SK-N-SH (cell line): Measurements from ENCODE around the gene SLC22A15. TPM values are rescaled to one million over a fixed set of nuclear protein-coding genes. Genes with fewer than 3 reads are reported as not detected.

Experiments
- CTCF ChIA-PET: fragments of 300-600, 350-600 bp; formaldehyde crosslinking; extraction: SDS; loops from one replicate; lab custom pipeline; 2021; lab: Yijun Ruan, JAX
- POLR2A ChIA-PET: fragments of 350-600 bp; sonication (Branson Sonifier 250); formaldehyde crosslinking; extraction: SDS; loops from one replicate; lab custom pipeline; 2020; ENCODE audit warnings: antibody characterized with exemption, inconsistent platforms; lab: Yijun Ruan, JAX
- DNase-seq: peaks from one replicate; pipeline ENCODE4 v3.0.0; 2012
- H2AFZ ChIP-seq: fragments of 200-600 bp; sonication (generic); 2 replicates; pipeline ENCODE4 v1.8.1; 2016; ENCODE audit warnings: antibody characterized with exemption, mild to moderate bottlenecking, low read depth
- H3F3A ChIP-seq: fragments of 200-600 bp; sonication (generic); replicated peaks from 2 replicates; pipeline ENCODE3; 2016; ENCODE audit warnings: antibody characterized with exemption, mild to moderate bottlenecking; ENCODE audit not compliant: insufficient read depth
- H3K27ac ChIP-seq, 2 experiments: fragments of 200-500 bp in 1 of 2; fragments of 200-600 bp in 1 of 2; sonication (Bioruptor generic) in 1 of 2; sonication (generic), shearing (Covaris generic) in 1 of 2; 2 replicates each; pipeline versions ENCODE4 v1.5.1 to v1.6.1; 2014 to 2016; ENCODE audit warnings: low read depth in 2 of 2, inconsistent platforms in 1 of 2, low read length in 1 of 2, mild to moderate bottlenecking in 1 of 2, mixed read lengths in 1 of 2
- H3K27me3 ChIP-seq: fragments of 200-600 bp; sonication (generic), shearing (Covaris generic); 2 replicates; pipeline ENCODE4 v1.6.1; 2016; ENCODE audit warnings: mixed run types; ENCODE audit not compliant: insufficient read depth
- H3K36me3 ChIP-seq, 2 experiments: fragments of 200-500 bp in 1 of 2; fragments of 200-600 bp in 1 of 2; sonication (Bioruptor generic) in 1 of 2; sonication (generic) in 1 of 2; replicated peaks in 1 of 2; 2 replicates each; pipeline versions ENCODE3 to v1.5.1; 2014 to 2016; ENCODE audit warnings: low read length in 1 of 2, mild to moderate bottlenecking in 1 of 2; ENCODE audit not compliant: insufficient read depth in 2 of 2, control insufficient read depth in 1 of 2
- H3K4me1 ChIP-seq, 2 experiments: fragments of 200-500 bp in 1 of 2; fragments of 200-600 bp in 1 of 2; sonication (Bioruptor generic) in 1 of 2; sonication (generic), shearing (Covaris generic) in 1 of 2; 2 replicates each; pipeline versions ENCODE4 v1.5.1 to v1.6.1; 2014 to 2016; ENCODE audit warnings: low read depth in 1 of 2, low read length in 1 of 2, mixed run types in 1 of 2; ENCODE audit not compliant: insufficient read depth in 2 of 2, control insufficient read depth in 1 of 2
- H3K4me2 ChIP-seq: fragments of 200-600 bp; sonication (generic), shearing (Covaris generic); 2 replicates; pipeline ENCODE4 v1.6.1; 2017; ENCODE audit warnings: mixed run types
- H3K4me3 ChIP-seq, 2 experiments: fragments of 200-500 bp in 1 of 2; fragments of 200-600 bp in 1 of 2; sonication (Bioruptor generic) in 1 of 2; sonication (generic), shearing (Covaris generic) in 1 of 2; 2 replicates each; pipeline versions ENCODE4 v1.5.1 to v1.8.1; 2014 to 2016; ENCODE audit warnings: low read depth in 2 of 2, inconsistent platforms in 1 of 2, low read length in 1 of 2, mild to moderate bottlenecking in 1 of 2, mixed read lengths in 1 of 2, moderate library complexity in 1 of 2
- H3K79me2 ChIP-seq: fragments of 200-600 bp; sonication (generic); 2 replicates; pipeline ENCODE4 v1.8.1; 2017; ENCODE audit warnings: mild to moderate bottlenecking; ENCODE audit not compliant: insufficient read depth
- H3K9ac ChIP-seq: fragments of 200-600 bp; sonication (generic); 2 replicates; pipeline ENCODE4 v1.6.1; 2017; ENCODE audit warnings: mixed run types
- H3K9me2 ChIP-seq: fragments of 200-600 bp; sonication (generic); 2 replicates; pipeline ENCODE4 v1.6.1; 2017; ENCODE audit warnings: mixed run types
- H3K9me3 ChIP-seq: fragments of 200-600 bp; sonication (generic); 2 replicates; pipeline ENCODE4 v1.6.1; 2017; ENCODE audit warnings: mixed run types, mild to moderate bottlenecking, moderate library complexity
- H4K20me1 ChIP-seq: fragments of 200-600 bp; sonication (generic); 2 replicates; pipeline ENCODE4 v1.6.1; 2017; ENCODE audit warnings: mild to moderate bottlenecking, mixed run types; ENCODE audit not compliant: insufficient read depth
- CHD2 ChIP-seq: fragments of 150-350 bp; IDR thresholded peaks from 2 replicates; pipeline ENCODE4 v1.6.1; 2018; ENCODE audit warnings: low read length; ENCODE audit not compliant: partially characterized antibody
- ELF1 ChIP-seq: IDR thresholded peaks from 2 replicates; pipeline ENCODE4 v1.4.0; 2012
- EZH2phosphoT487 ChIP-seq: fragments of 200-600 bp; sonication (generic); IDR thresholded peaks from 2 replicates; pipeline ENCODE4 v1.6.1; 2017; ENCODE audit warnings: low read depth, mixed run types, mild to moderate bottlenecking, antibody characterized with exemption, moderate library complexity, borderline replicate concordance
- FOXM1 ChIP-seq: IDR thresholded peaks from 2 replicates; pipeline ENCODE4 v1.4.0; 2012; ENCODE audit warnings: low read depth, mild to moderate bottlenecking
- GABPA ChIP-seq: IDR thresholded peaks from 2 replicates; pipeline ENCODE4 v1.4.0; 2012; ENCODE audit warnings: low read depth, mild to moderate bottlenecking
- JUND ChIP-seq: IDR thresholded peaks from 2 replicates; pipeline ENCODE4 v1.4.0; 2012
- POLR2AphosphoS5 ChIP-seq: IDR thresholded peaks from 2 replicates; pipeline ENCODE4 v1.6.1; 2012; ENCODE audit warnings: low read depth, low read length
- RAD21 ChIP-seq: IDR thresholded peaks from 2 replicates; pipeline ENCODE4 v1.6.1; 2012; ENCODE audit warnings: mild to moderate bottlenecking, low read length
- RXRA ChIP-seq: IDR thresholded peaks from 2 replicates; pipeline ENCODE4 v1.4.0; 2012; ENCODE audit warnings: low read depth, mild to moderate bottlenecking, borderline replicate concordance
- SIN3A ChIP-seq: IDR thresholded peaks from 2 replicates; pipeline ENCODE4 v1.6.1; 2012; ENCODE audit warnings: low read depth, mild to moderate bottlenecking, low read length, moderate library complexity, borderline replicate concordance
- TCF12 ChIP-seq: IDR thresholded peaks from 2 replicates; pipeline ENCODE4 v1.4.0; 2012
- YY1 ChIP-seq: IDR thresholded peaks from 2 replicates; pipeline ENCODE4 v1.4.0; 2012; ENCODE audit warnings: low read depth, mild to moderate bottlenecking
- WGBS: methylation state at CpG from one replicate; pipeline ENCODE4 v1.1.6; 2017; ENCODE audit warnings: low lambda C conversion rate; 5-methylcytosine and 5-hydroxymethylcytosine counted together
- polyA plus RNA-seq, 3 experiments: library from polyadenylated mRNA; depleted of rRNA; stranded (reverse); fragments of >200 nt; gene quantifications; 2 replicates each; pipeline ENCODE4 v1.2.3, GENCODE V29; 2012
- TF ChIP-seq, protein P1 (sequence below): IDR thresholded peaks from 2 replicates; pipeline ENCODE4 v1.6.1; 2012; ENCODE audit warnings: mild to moderate bottlenecking, low read depth, low read length, moderate library complexity
- TF ChIP-seq, protein P2 (sequence below): fragments of 200-600 bp; sonication (generic); IDR thresholded peaks from 2 replicates; pipeline ENCODE4 v1.6.1; 2017; ENCODE audit warnings: antibody characterized with exemption, mild to moderate bottlenecking, moderate library complexity

Gene SLC22A15
- polyA plus RNA-seq, 1 of the 3 experiments (the other 2 are of a cell fraction), result 0.13 TPM

DNA sequence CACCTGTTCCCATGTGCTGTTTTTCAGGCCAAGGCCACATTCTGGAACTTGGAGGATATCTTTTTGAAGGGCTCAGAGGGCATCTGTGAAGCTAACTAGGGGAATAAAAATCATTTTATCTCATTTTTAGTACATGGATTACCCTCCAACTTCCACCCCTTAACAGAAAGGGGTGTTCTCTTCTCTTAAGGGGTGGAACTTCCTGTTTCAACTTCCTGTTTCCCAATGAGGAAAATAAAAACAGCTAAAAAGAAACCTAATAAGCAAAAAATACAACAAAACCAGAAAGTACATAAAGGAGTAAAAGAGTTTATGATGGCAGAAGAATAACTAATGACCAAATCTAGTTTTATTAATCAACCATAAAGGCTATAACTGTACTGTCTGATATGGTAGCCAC lies 24.8 kb upstream of the SLC22A15 start:
- H4K20me1 ChIP-seq, result no peaks in the 10 kb centered on the region
- ChIA-PET POLR2A (no interaction called here), CTCF (interaction anchor here (0.6 to 1.0 kb wide), 3 partner anchors 29 to 534 kb away, joined by 3 to 5 read pairs (median 3); no protein-coding TSS in a partner anchor)
- H3K4me2 ChIP-seq, result no peak overlapping the region
- H3K4me3 ChIP-seq, result no peak overlapping the region
- H3F3A ChIP-seq, result no peaks in the 10 kb centered on the region
- no peak overlapping the region for H2AFZ ChIP-seq
- H3K36me3 ChIP-seq, result no peaks in the 10 kb centered on the region
- no peaks in the 10 kb centered on the region for H3K4me1 ChIP-seq
- no peak overlapping the region for H3K27ac ChIP-seq
- H3K79me2 ChIP-seq, result no peaks in the 10 kb centered on the region
- H3K9me2 ChIP-seq, result no peaks in the 10 kb centered on the region
- DNase-seq, result no peak
- no peak overlapping the region for H3K9ac ChIP-seq
- TF ChIP-seq TCF12 (no peak), RAD21 (no peak), JUND (no peak), POLR2AphosphoS5 (no peak), YY1 (no peak), CHD2 (no peak), EZH2phosphoT487 (no peak), FOXM1 (no peak), SIN3A (no peak)
- TF ChIP-seq, protein P1, sequence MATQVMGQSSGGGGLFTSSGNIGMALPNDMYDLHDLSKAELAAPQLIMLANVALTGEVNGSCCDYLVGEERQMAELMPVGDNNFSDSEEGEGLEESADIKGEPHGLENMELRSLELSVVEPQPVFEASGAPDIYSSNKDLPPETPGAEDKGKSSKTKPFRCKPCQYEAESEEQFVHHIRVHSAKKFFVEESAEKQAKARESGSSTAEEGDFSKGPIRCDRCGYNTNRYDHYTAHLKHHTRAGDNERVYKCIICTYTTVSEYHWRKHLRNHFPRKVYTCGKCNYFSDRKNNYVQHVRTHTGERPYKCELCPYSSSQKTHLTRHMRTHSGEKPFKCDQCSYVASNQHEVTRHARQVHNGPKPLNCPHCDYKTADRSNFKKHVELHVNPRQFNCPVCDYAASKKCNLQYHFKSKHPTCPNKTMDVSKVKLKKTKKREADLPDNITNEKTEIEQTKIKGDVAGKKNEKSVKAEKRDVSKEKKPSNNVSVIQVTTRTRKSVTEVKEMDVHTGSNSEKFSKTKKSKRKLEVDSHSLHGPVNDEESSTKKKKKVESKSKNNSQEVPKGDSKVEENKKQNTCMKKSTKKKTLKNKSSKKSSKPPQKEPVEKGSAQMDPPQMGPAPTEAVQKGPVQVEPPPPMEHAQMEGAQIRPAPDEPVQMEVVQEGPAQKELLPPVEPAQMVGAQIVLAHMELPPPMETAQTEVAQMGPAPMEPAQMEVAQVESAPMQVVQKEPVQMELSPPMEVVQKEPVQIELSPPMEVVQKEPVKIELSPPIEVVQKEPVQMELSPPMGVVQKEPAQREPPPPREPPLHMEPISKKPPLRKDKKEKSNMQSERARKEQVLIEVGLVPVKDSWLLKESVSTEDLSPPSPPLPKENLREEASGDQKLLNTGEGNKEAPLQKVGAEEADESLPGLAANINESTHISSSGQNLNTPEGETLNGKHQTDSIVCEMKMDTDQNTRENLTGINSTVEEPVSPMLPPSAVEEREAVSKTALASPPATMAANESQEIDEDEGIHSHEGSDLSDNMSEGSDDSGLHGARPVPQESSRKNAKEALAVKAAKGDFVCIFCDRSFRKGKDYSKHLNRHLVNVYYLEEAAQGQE, result no peak
- H3K9me3 ChIP-seq, result no peaks in the 10 kb centered on the region
- H3K27me3 ChIP-seq, result no peaks in the 10 kb centered on the region

DNA sequence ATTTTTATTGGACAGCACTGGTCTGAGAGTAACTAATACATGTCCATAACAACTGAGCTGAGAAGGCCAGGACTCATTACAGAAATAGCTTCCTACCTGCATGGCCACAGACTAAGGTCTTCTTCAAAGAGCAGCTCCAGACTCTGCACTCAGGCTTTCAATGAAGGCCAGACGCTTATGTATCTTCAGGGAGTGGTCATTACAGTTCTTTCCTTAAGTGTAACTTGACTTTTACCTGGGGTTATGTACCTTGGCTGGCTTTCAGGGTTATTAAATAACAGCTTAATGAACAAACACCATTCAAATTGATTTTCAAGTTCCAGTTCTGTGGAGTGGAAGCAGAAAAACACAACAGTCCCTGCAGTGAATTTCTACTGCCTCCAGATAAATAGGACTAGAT lies 23.8 kb upstream of the SLC22A15 start:
- H3K79me2 ChIP-seq, result no peaks in the 10 kb centered on the region
- ChIA-PET CTCF (no interaction called here), POLR2A (no interaction called here)
- no peaks in the 10 kb centered on the region for H3K9me3 ChIP-seq
- no peak overlapping the region for H3K4me3 ChIP-seq
- no peak overlapping the region for H3K27ac ChIP-seq
- H3K4me2 ChIP-seq, result no peak overlapping the region
- no peaks in the 10 kb centered on the region for H3K27me3 ChIP-seq
- H4K20me1 ChIP-seq, result no peaks in the 10 kb centered on the region
- no peak for DNase-seq
- TF ChIP-seq POLR2AphosphoS5 (no peak), GABPA (no peak), ELF1 (no peak), RXRA (no peak), EZH2phosphoT487 (no peak)
- TF ChIP-seq, protein P2, sequence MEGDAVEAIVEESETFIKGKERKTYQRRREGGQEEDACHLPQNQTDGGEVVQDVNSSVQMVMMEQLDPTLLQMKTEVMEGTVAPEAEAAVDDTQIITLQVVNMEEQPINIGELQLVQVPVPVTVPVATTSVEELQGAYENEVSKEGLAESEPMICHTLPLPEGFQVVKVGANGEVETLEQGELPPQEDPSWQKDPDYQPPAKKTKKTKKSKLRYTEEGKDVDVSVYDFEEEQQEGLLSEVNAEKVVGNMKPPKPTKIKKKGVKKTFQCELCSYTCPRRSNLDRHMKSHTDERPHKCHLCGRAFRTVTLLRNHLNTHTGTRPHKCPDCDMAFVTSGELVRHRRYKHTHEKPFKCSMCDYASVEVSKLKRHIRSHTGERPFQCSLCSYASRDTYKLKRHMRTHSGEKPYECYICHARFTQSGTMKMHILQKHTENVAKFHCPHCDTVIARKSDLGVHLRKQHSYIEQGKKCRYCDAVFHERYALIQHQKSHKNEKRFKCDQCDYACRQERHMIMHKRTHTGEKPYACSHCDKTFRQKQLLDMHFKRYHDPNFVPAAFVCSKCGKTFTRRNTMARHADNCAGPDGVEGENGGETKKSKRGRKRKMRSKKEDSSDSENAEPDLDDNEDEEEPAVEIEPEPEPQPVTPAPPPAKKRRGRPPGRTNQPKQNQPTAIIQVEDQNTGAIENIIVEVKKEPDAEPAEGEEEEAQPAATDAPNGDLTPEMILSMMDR, result no peak
- no peaks in the 10 kb centered on the region for H3F3A ChIP-seq
- H3K9ac ChIP-seq, result no peak overlapping the region
- H2AFZ ChIP-seq, result no peak overlapping the region
- 0% methylated on average over 1 of the region's 1 CpG for WGBS
- no peaks in the 10 kb centered on the region for H3K4me1 ChIP-seq
- no peaks in the 10 kb centered on the region for H3K36me3 ChIP-seq
- H3K9me2 ChIP-seq, result no peaks in the 10 kb centered on the region
